ENCODE measurements around the gene NMB. TPM values are rescaled to one million over a fixed set of nuclear protein-coding genes. Genes with fewer than 3 reads are reported as not detected.

NMB gene, protein sequence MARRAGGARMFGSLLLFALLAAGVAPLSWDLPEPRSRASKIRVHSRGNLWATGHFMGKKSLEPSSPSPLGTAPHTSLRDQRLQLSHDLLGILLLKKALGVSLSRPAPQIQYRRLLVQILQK
- 3.6 and 4.0 TPM in 2 replicates for total RNA-seq

DNA sequence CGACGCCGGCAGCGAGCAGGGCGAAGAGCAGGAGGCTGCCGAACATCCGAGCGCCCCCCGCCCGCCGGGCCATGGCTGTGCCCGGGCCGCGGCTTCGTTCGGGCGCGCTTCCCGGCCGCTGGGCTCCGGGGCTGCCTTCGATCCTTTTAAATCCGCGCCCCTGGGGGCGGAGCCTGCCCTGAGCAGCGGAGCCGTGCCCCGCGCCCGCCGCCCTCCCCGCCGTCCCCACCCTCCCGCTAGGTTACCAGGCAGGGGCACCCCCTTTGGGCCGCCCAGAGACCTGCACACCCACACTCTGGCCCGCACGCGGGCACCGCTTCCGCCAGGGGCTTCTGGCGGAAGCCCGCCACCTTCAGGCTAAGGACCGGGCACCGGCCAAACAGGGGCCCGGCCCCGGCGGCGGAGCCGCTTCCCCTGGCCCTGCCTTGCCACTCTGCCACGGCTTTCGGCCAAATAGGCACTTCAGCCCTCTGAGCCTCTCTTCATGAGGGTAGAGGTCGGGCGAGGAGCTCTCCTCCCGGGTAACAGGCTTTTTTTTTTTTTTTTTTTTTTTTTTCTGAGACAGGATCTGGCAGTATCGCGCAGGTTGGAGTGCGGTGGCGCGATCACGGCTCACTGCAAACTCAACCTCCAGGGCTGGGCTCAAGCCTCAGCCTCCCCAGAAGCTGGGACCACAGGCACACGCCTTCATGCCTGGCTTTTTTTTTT is at the start of gene NMB:
Gene NMB (minus strand): TSS at position 120 of the 708 bp plus-strand sequence. CDS start 47 bp downstream, at position 73.

DNA sequence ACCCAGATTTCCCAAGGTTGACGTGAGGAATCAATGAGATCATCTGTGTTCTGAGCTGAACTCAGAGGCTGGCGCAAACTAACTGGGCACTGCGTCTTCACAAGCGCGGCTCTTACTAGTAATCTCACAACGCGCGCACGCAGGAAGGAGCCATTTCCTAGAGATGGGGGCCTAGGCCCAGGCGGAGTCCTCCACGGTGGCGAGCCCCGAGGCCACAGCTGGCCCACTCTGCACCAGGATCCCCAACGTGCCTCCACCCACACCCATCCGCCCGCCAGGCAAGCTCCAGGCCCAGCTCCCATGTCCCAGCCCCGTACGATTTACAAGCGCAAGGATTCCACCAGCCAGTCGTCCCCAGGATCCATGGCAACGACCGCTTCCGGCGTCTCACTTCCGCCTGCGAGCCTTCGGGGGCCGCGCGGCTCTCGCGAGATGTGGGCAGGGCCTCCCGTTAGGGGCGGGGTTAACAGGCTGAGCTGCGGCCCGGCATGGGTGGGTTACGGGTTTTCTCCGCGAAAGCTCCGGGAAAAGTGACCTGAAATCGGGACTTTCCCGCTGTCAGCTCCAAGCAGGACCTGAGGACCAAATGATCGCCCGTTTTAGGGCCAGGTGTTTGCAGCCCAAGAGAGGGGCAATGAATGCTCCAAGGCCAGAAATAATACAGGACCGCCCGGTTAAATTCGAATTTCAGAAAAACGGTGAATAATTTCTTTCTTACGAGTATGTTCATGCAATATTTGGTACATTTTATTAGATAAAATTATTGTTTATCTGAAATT is 3.9 kb downstream of the NMB start, which contains the start of gene WDR73:
Gene WDR73 (minus strand): TSS at position 374 of the 779 bp plus-strand sequence. CDS start 9 bp downstream, at position 365.

Other genes starting within 250 kb of the NMB start
- gene ZSCAN2, start 57.2 kb downstream of the NMB start, total RNA-seq: 7.4 and 8.1 TPM in 2 replicates
- gene WDR73, start 3.9 kb downstream of the NMB start, total RNA-seq: 30.4 and 32.2 TPM in 2 replicates
- gene SEC11A, start 57.9 kb upstream of the NMB start, total RNA-seq: 277 and 309 TPM in 2 replicates
- gene ZNF592, start 90.4 kb upstream of the NMB start, total RNA-seq: 3.3 and 3.7 TPM in 2 replicates
- gene ALPK3, start 159.2 kb upstream of the NMB start, total RNA-seq: 0.11 and 0.25 TPM in 2 replicates
- gene SLC28A1, start 226.5 kb upstream of the NMB start, total RNA-seq: under 0.01 and 0.12 TPM in 2 replicates